Measurements from ENCODE around the gene LYZL6.

- TF ChIP-seq CTCF (IDR thresholded peaks at IDR 0.05) (no peak), POLR2A (IDR thresholded peaks at IDR 0.05) (no peak)
Observed at GRCh38 chr17:35903451-35903850, 40.1 kb downstream of the LYZL6 start.
